HEK293T (cell line): ENCODE data around the gene DPP7.
A peak's percentile ranks its signal among the peaks of the same experiment; 100 is the strongest.

Experiments used
- CTCF ChIA-PET: fragments of 350-600 bp; formaldehyde crosslinking; extraction: SDS; loops from one replicate; lab custom pipeline; 2021; ENCODE audit warnings: antibody characterized with exemption, inconsistent platforms; lab: Yijun Ruan, JAX
- POLR2A ChIA-PET: fragments of 350-600 bp; formaldehyde crosslinking; extraction: SDS; loops from one replicate; lab custom pipeline; 2020; ENCODE audit warnings: antibody characterized with exemption, inconsistent platforms; lab: Yijun Ruan, JAX
- DNase-seq: peaks from one replicate; pipeline ENCODE4 v3.0.0; 2012; ENCODE audit warnings: mixed read lengths; ENCODE audit errors: extremely low spot score
- ARNT ChIP-seq: fragments of 450-650 bp; IDR thresholded peaks from 2 replicates; pipeline ENCODE4 v1.6.1; 2017; ENCODE audit warnings: mild to moderate bottlenecking
- BHLHE40 ChIP-seq: fragments of 450-650 bp; IDR thresholded peaks from 2 replicates; pipeline ENCODE4 v1.6.1; 2016; ENCODE audit warnings: mild to moderate bottlenecking, moderate library complexity, borderline replicate concordance
- CTBP1 ChIP-seq: fragments of 450-650 bp; IDR thresholded peaks from 2 replicates; pipeline ENCODE4 v1.6.1; 2016; ENCODE audit warnings: borderline replicate concordance
- ELF4 ChIP-seq: fragments of 450-650 bp; IDR thresholded peaks from 2 replicates; pipeline ENCODE4 v1.6.1; 2017; ENCODE audit warnings: antibody characterized with exemption
- FOXA1 ChIP-seq: fragments of 450-650 bp; IDR thresholded peaks from 2 replicates; pipeline ENCODE4 v1.6.1; 2016; ENCODE audit warnings: mild to moderate bottlenecking
- FOXK2 ChIP-seq: fragments of 450-650 bp; IDR thresholded peaks from 2 replicates; pipeline ENCODE4 v1.6.1; 2016; ENCODE audit warnings: mild to moderate bottlenecking
- FOXM1 ChIP-seq: fragments of 450-650 bp; IDR thresholded peaks from 2 replicates; pipeline ENCODE4 v1.6.1; 2017; ENCODE audit warnings: mild to moderate bottlenecking, borderline replicate concordance
- HDGF ChIP-seq: fragments of 450-650 bp; IDR thresholded peaks from 2 replicates; pipeline ENCODE4 v1.6.1; 2017; ENCODE audit warnings: antibody characterized with exemption, borderline replicate concordance
- L3MBTL2 ChIP-seq: fragments of 450-650 bp; conservative IDR thresholded peaks from 2 replicates; pipeline ENCODE4 v1.6.1; 2016; ENCODE audit warnings: mild to moderate bottlenecking
- LEF1 ChIP-seq: fragments of 450-650 bp; IDR thresholded peaks from 2 replicates; pipeline ENCODE4 v1.6.1; 2017; ENCODE audit warnings: mild to moderate bottlenecking, borderline replicate concordance
- NFRKB ChIP-seq: fragments of 450-650 bp; IDR thresholded peaks from 2 replicates; pipeline ENCODE4 v1.6.1; 2016; ENCODE audit warnings: mild to moderate bottlenecking, moderate library complexity
- SP1 ChIP-seq: fragments of 450-650 bp; IDR thresholded peaks from 2 replicates; pipeline ENCODE4 v1.6.1; 2017
- SUZ12 ChIP-seq: fragments of 450-650 bp; IDR thresholded peaks from 2 replicates; pipeline ENCODE4 v1.6.1; 2016; ENCODE audit warnings: mild to moderate bottlenecking
- TARDBP ChIP-seq: fragments of 450-650 bp; IDR thresholded peaks from 2 replicates; pipeline ENCODE4 v1.6.1; 2016
- ZNF384 ChIP-seq: fragments of 450-650 bp; IDR thresholded peaks from 2 replicates; pipeline ENCODE4 v1.6.1; 2016
- TF ChIP-seq, protein P1 (sequence below): fragments of 450-650 bp; IDR thresholded peaks from 2 replicates; pipeline ENCODE4 v1.6.1; 2016

The DPP7 gene

DNA sequence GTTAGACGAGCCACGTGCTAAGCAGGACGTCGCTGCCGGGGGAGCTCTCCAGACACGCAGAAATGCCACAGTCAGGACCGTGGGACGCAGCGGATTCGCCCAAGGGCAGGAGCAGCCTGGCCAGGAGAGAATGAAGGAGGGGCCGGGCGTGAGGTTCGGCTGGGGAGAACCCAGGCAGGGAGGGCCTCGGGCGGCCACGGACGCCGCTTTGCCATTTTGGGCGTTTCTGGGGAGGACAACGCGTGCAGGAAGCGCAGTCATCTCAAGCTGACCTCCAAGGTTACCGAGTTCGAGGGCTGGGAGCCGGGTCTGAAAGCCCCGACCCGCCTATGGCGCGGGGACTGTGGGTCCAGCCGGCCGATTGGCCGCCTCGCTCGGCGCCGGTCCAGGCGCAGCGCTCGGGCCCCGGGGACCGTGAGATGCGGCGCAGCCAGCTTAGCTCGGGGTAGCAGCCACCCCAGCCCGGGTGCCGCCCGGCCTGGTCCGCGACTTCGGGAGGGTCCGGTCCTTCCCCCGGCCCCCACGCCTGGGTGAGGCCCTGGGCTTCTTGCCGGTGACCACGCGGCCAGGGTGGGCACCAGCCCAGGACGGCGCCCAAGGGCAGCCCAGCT lies 28.5 kb downstream of the DPP7 start:
- TF ChIP-seq NFRKB: no peak
- peak; percentile 38 for TF ChIP-seq L3MBTL2
- ChIA-PET POLR2A (interaction anchor here (0.7 to 2.4 kb wide), 24 partner anchors 9 to 311 kb away, joined by 3 to 27 read pairs (median 4); partner anchors contain the start of genes ANAPC2, LRRC26, RNF224 and SAPCD2), CTCF (interaction anchor here (0.6 to 1.6 kb wide), 8 partner anchors 9 to 140 kb away, joined by 3 to 8 read pairs (median 4); partner anchors contain the start of genes ABCA2 and UAP1L1)
- DNase-seq: no peak

GRCh38 chr9:137084526-137084925 lies 30.0 kb downstream of the DPP7 start:
- ChIA-PET CTCF (no interaction called here), POLR2A (interaction anchor here (1.1 to 1.9 kb wide), 2 partner anchors 14 to 45 kb away, joined by 3 to 7 read pairs; partner anchors contain the start of gene SAPCD2)
- no peak for DNase-seq
- TF ChIP-seq CTBP1 (no peak), ZNF384 (no peak), TARDBP (no peak), FOXA1 (no peak), NFRKB (no peak), BHLHE40 (no peak), FOXM1 (no peak), ELF4 (no peak), HDGF (no peak), ARNT (no peak), L3MBTL2 (no peak)
- TF ChIP-seq, protein P1, sequence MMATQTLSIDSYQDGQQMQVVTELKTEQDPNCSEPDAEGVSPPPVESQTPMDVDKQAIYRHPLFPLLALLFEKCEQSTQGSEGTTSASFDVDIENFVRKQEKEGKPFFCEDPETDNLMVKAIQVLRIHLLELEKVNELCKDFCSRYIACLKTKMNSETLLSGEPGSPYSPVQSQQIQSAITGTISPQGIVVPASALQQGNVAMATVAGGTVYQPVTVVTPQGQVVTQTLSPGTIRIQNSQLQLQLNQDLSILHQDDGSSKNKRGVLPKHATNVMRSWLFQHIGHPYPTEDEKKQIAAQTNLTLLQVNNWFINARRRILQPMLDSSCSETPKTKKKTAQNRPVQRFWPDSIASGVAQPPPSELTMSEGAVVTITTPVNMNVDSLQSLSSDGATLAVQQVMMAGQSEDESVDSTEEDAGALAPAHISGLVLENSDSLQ: no peak

DNA sequence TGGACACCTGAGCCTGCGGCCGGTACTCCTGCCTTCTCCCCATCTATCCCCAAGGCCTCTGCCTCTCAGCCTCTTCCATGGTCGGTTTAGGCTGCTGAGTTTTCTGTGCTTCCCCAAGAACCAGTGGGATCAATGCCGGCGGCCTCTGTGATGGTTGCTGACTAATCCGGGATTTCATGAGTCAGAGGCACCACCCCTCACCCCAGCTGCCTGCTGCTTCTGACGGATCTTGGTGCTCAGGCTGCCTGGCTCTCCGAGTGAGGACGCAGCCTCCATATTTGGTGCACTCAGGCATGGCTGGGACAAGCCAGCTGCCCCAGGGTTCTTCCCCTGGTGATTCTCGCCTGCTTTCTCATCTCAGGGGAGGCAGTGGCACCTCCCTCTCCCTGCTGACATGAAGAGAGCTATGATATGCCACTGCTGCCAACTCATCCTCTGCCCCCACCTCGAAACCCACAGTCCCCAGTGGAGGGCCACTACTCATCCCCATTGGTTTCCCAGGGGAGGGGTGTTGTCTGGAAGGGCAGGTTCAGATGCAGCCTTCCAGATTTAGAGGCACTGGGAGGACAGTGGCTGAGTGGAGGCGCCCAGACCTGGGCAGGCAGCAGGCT lies 31.0 kb downstream of the DPP7 start:
- ChIA-PET POLR2A (interaction anchor here (1.1 to 1.9 kb wide), 2 partner anchors 13 to 46 kb away, joined by 3 to 7 read pairs; partner anchors contain the start of gene SAPCD2), CTCF (interaction anchor here (0.6 kb wide), 1 partner anchor 9 kb away, joined by 3 read pairs; no protein-coding TSS in a partner anchor)
- DNase-seq: no peak
- TF ChIP-seq L3MBTL2 (no peak), HDGF (no peak), ZNF384 (no peak), BHLHE40 (no peak), FOXM1 (no peak), FOXA1 (no peak), TARDBP (no peak), LEF1 (no peak), NFRKB (no peak), CTBP1 (no peak), ELF4 (no peak), SP1 (no peak), SUZ12 (no peak), ARNT (no peak), FOXK2 (no peak)
- TF ChIP-seq, protein P1: no peak

- ChIA-PET POLR2A (interaction anchor here (1.9 kb wide), 1 partner anchor 12 kb away, joined by 7 read pairs; the partner anchor contains the start of gene SAPCD2), CTCF (no interaction called here)
- no peak for DNase-seq
Observed at GRCh38 chr9:137082925-137083290, 31.6 kb downstream of the DPP7 start.

GRCh38 chr9:137082222-137082924 lies 32.2 kb downstream of the DPP7 start:
- no peak for DNase-seq
- TF ChIP-seq FOXK2: no peak
- TF ChIP-seq TARDBP: no peak
- no peak for TF ChIP-seq ZNF384
- no peak for TF ChIP-seq FOXA1
- no peak for TF ChIP-seq ELF4
- TF ChIP-seq, protein P1: no peak
- TF ChIP-seq FOXM1: no peak
- TF ChIP-seq SP1: no peak
- TF ChIP-seq ARNT: no peak
- no peak for TF ChIP-seq L3MBTL2
- POLR2A ChIA-PET: interaction anchor here (1.1 to 1.9 kb wide), 2 partner anchors 12 to 48 kb away, joined by 3 to 7 read pairs; partner anchors contain the start of gene SAPCD2
- CTCF ChIA-PET: interaction anchor here (1.8 kb wide), 1 partner anchor 15 kb away, joined by 5 read pairs; no protein-coding TSS in a partner anchor

More at GRCh38 chr9:137082925-137083290, 31.6 kb downstream of the DPP7 start:
- TF ChIP-seq NFRKB (no peak), FOXM1 (no peak), FOXA1 (no peak), CTBP1 (no peak), LEF1 (no peak), BHLHE40 (no peak), ARNT (no peak), SUZ12 (no peak), FOXK2 (no peak), SP1 (no peak), HDGF (no peak), L3MBTL2 (no peak), TARDBP (no peak), ZNF384 (no peak)
